Endothelial cell of umbilical vein (primary cell): Measurements from ENCODE around the gene ZNF609. TPM values are rescaled to one million over a fixed set of nuclear protein-coding genes. Genes with fewer than 3 reads are reported as not detected.

Experiments
- BruUV-seq: library from RNA; stranded (reverse); fragments of 400-500 nt; replicated peaks from 2 replicates; lab custom pipeline; 2021; lab: Mats Ljungman, UMichigan
- CTCF ChIA-PET: fragments of 300-600, 350-600 bp; sonication (Branson Sonifier 250); formaldehyde crosslinking; loops from one replicate; lab custom pipeline; 2021; ENCODE audit warnings: antibody characterized with exemption, inconsistent platforms; lab: Charles Lee
- POLR2A ChIA-PET: fragments of 300-600, 350-600 bp; sonication (Branson Sonifier 250); formaldehyde crosslinking; loops from one replicate; lab custom pipeline; 2021; ENCODE audit warnings: antibody characterized with exemption, inconsistent platforms; lab: Charles Lee
- DNase-seq: peaks from one replicate; pipeline ENCODE4 v3.0.0-alpha.2; 2011; ENCODE audit warnings: low read depth, low spot score
- FAIRE-seq: peaks from 2 replicates; lab custom pipeline; 2011; peaks lifted over from hg19 to GRCh38; lab: Jason Lieb, UNC
- H2AFZ ChIP-seq: 2 replicates; pipeline ENCODE4 v1.6.0; 2012; ENCODE audit warnings: low read depth, low read length, control low read depth, inconsistent platforms
- H3K27ac ChIP-seq: 2 replicates; pipeline ENCODE4 v1.5.1; 2011; ENCODE audit warnings: low read depth, mild to moderate bottlenecking, control low read depth, low read length, moderate library complexity; ENCODE audit not compliant: insufficient read depth
- H3K27me3 ChIP-seq, 2 experiments: 2 replicates each; pipeline versions ENCODE4 v1.6.0 to v1.6.1; 2011; ENCODE audit warnings: low read length in 2 of 2, mixed read lengths in 1 of 2; ENCODE audit not compliant: control insufficient read depth in 2 of 2, insufficient read depth in 2 of 2
- H3K36me3 ChIP-seq, 2 experiments: 2 replicates in 1 of 2; 3 replicates in 1 of 2; pipeline ENCODE4 v1.5.1; 2011; ENCODE audit warnings: low read length in 2 of 2, mild to moderate bottlenecking in 1 of 2, moderate library complexity in 1 of 2; ENCODE audit not compliant: control insufficient read depth in 2 of 2, insufficient read depth in 2 of 2; ENCODE audit errors: extremely low read depth in 1 of 2
- H3K4me1 ChIP-seq: 3 replicates; pipeline ENCODE4 v1.5.1; 2011; ENCODE audit warnings: mild to moderate bottlenecking, low read length; ENCODE audit not compliant: control insufficient read depth, insufficient read depth; ENCODE audit errors: extremely low read depth
- H3K4me2 ChIP-seq: 2 replicates; pipeline ENCODE4 v1.6.1; 2011; ENCODE audit warnings: low read length, control low read depth, mixed read lengths; ENCODE audit not compliant: insufficient read depth
- H3K4me3 ChIP-seq, 3 experiments: fragments of 200-600 bp in 1 of 3; sonication (generic), shearing (Covaris generic) in 1 of 3; replicated peaks in 1 of 3; 2 replicates each; pipeline ENCODE4 v1.5.1; 2011 to 2016; ENCODE audit warnings: control low read depth in 3 of 3, low read length in 3 of 3, mild to moderate bottlenecking in 2 of 3, inconsistent platforms in 1 of 3, low read depth in 1 of 3, moderate library complexity in 1 of 3; ENCODE audit not compliant: insufficient read depth in 1 of 3
- H3K79me2 ChIP-seq: 2 replicates; pipeline ENCODE4 v1.6.0; 2012; ENCODE audit warnings: low read length, inconsistent platforms; ENCODE audit not compliant: control insufficient read depth, insufficient read depth
- H3K9ac ChIP-seq: replicated peaks from 2 replicates; pipeline ENCODE3; 2011; ENCODE audit warnings: low read length, control low read depth; ENCODE audit not compliant: insufficient read depth; ENCODE audit errors: extremely low read depth
- H3K9me1 ChIP-seq: replicated peaks from 3 replicates; pipeline ENCODE4 v1.6.0; 2011; ENCODE audit warnings: mild to moderate bottlenecking, low read length; ENCODE audit not compliant: control insufficient read depth, insufficient read depth; ENCODE audit errors: extremely low read depth
- H3K9me3 ChIP-seq: replicated peaks from 2 replicates; pipeline ENCODE4 v1.5.1; 2012; ENCODE audit warnings: low read length, inconsistent platforms; ENCODE audit not compliant: control insufficient read depth, insufficient read depth
- H4K20me1 ChIP-seq: replicated peaks from 2 replicates; pipeline ENCODE3; 2011; ENCODE audit warnings: mild to moderate bottlenecking, low read length; ENCODE audit not compliant: control insufficient read depth, insufficient read depth; ENCODE audit errors: extremely low read depth
- CTCF ChIP-seq, 2 donors: IDR thresholded peaks; 1 replicate in 1 of 2; 2 replicates in 1 of 2; pipeline ENCODE4 v1.5.1; 2011; ENCODE audit warnings: low read length in 2 of 2, mild to moderate bottlenecking in 2 of 2, moderate library complexity in 2 of 2, control low read depth in 1 of 2, inconsistent platforms in 1 of 2, low read depth in 1 of 2; ENCODE audit not compliant: insufficient read depth in 1 of 2; ENCODE audit errors: extremely low read depth in 1 of 2
- EZH2 ChIP-seq: IDR thresholded peaks from 2 replicates; pipeline ENCODE4 v1.6.1; 2012; ENCODE audit warnings: borderline replicate concordance, low read depth, mild to moderate bottlenecking, moderate library complexity, low read length, inconsistent platforms; ENCODE audit not compliant: severe bottlenecking
- FOS ChIP-seq: IDR thresholded peaks from 2 replicates; pipeline ENCODE4 v1.6.1; 2011; ENCODE audit warnings: mild to moderate bottlenecking, low read length, moderate library complexity, borderline replicate concordance; ENCODE audit not compliant: insufficient read depth
- GATA2 ChIP-seq: IDR thresholded peaks from 2 replicates; pipeline ENCODE4 v1.7.0; 2011; ENCODE audit warnings: low read depth, mild to moderate bottlenecking, moderate library complexity, mixed read lengths, low read length; ENCODE audit not compliant: insufficient read length, insufficient read depth
- JUN ChIP-seq: IDR thresholded peaks from 2 replicates; pipeline ENCODE4 v1.6.1; 2011; ENCODE audit warnings: borderline replicate concordance, low read depth; ENCODE audit not compliant: insufficient read length, insufficient read depth
- MAX ChIP-seq: IDR thresholded peaks from 2 replicates; pipeline ENCODE4 v1.6.1; 2011; ENCODE audit not compliant: insufficient read depth, insufficient read length
- MYC ChIP-seq: IDR thresholded peaks from one replicate; pipeline ENCODE4 v1.6.1; 2011; ENCODE audit warnings: mild to moderate bottlenecking, low read depth, low read length
- POLR2A ChIP-seq: IDR thresholded peaks from 2 replicates; pipeline ENCODE4 v1.6.1; 2012; ENCODE audit warnings: low read depth, mild to moderate bottlenecking, control low read depth, low read length
- POLR2AphosphoS5 ChIP-seq: IDR thresholded peaks from 2 replicates; pipeline ENCODE4 v1.6.1; 2012; ENCODE audit warnings: low read depth, mild to moderate bottlenecking, control low read depth, low read length, moderate library complexity; ENCODE audit not compliant: insufficient read depth
- dilution Hi-C: fragments of 300-500 bp; cut with MboI; formaldehyde crosslinking; loops from one replicate; pipeline ENCODE4 v1.15.0; 2019; ENCODE audit warnings: low sequenced_read_pairs; ENCODE audit not compliant: extremely low pct_ligation_motif_present
- intact Hi-C: fragments of 100-400 bp; cut with micrococcal nuclease; formaldehyde crosslinking; loops from one replicate; pipeline ENCODE4 v1.10.0; 2022
- polyA plus RNA-seq, 4 experiments: library from polyadenylated mRNA; depleted of rRNA in 3 of 4; stranded (reverse) in 3 of 4; unstranded in 1 of 4; fragments of >200 nt; gene quantifications; 2 replicates each; pipeline versions ENCODE4 v1.2.1 to v1.2.3, GENCODE V29; 2011 to 2012; ENCODE audit warnings: missing spikeins in 1 of 4
- total RNA-seq: library from RNA; stranded (reverse); gene quantifications from 2 replicates; pipeline ENCODE4 v1.2.3, GENCODE V29; 2021

The ZNF609 gene
- total and polyA plus RNA-seq, 2 donors (not counting 3 experiments of a cell fraction or from before 2014, with no cell fraction given): 18.2 to 49.6 TPM

GRCh38 chr15:64515825-64516224, 55.4 kb downstream of the ZNF609 start:
- Histone ChIP-seq H3K4me2 (no peak overlapping the region), H3K27ac (no peak overlapping the region), H3K27me3 (no peaks in the 10 kb centered on the region), H3K9me3 (no peaks in the 10 kb centered on the region), H4K20me1 (peaks cover 5% of the 10 kb centered on the region), H3K36me3 (no peaks in the 10 kb centered on the region), H3K9me1 (no peaks in the 10 kb centered on the region), H3K4me1 (peaks cover 8% of the 10 kb centered on the region), H3K79me2 (peaks cover 88% of the 10 kb centered on the region), H3K9ac (no peak overlapping the region), H2AFZ (no peak overlapping the region), H3K4me3 (no peak overlapping the region)
- TF ChIP-seq GATA2: no peak
- TF ChIP-seq EZH2: no peak
- no peak for TF ChIP-seq JUN
- no peak for TF ChIP-seq FOS
- TF ChIP-seq MAX: no peak
- no peak for TF ChIP-seq POLR2A
- TF ChIP-seq CTCF (IDR thresholded peaks at IDR 0.05; ENCODE audit: extremely low read depth in 1 of 2, insufficient read depth in 1 of 2, low read depth in 1 of 2, low read length in 2 of 2): no peak
- no peak for TF ChIP-seq POLR2AphosphoS5
- no peak for TF ChIP-seq MYC
- DNase-seq (no peak), FAIRE-seq (no peak)
- CTCF ChIA-PET: interaction anchor here (1.9 to 2.0 kb wide), 2 partner anchors 12 to 15 kb away, joined by 6 to 7 read pairs; no protein-coding TSS in a partner anchor
- POLR2A ChIA-PET: no interaction called here
- dilution Hi-C loops (no loop called here), intact Hi-C loops (no loop called here)
- BruUV-seq: no TSS peak
